NCI-H1417 (cell line): ENCODE results near the gene RMRP.

ENCODE experiments used
- DNase-seq, 3 experiments: peaks; one replicate each; lab custom pipeline; 2025; lab: John Stamatoyannopoulos, UW

RMRP gene

GRCh38 chr9:35609820-35610163, 48.0 kb downstream of the RMRP start:
- no peak for DNase-seq

GRCh38 chr9:35609001-35609819, 48.6 kb downstream of the RMRP start:
- no peak for DNase-seq

- no peak for DNase-seq
Observed at GRCh38 chr9:35608221-35608620, 49.6 kb downstream of the RMRP start.
